ENCODE results near the gene OLIG1.

DNA sequence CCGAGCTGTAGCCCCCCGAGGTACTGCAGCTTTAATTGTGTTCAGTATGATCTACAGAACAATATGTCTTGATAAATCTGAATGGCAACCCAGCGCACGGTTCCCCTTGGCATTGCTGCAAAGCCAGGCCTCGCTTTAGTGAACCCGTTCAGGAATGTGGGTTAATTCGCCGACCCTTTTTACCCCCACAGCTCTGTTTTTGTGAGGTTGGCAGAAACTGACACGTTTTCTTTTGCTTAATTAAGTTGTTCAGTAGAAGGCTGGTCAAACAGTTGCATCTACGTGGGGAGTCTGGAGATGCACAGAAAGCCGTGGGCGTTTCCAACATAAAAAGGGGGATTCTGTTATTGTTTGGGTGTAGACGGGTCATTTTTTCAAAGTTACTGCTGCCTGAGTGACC is 43.2 kb downstream of the OLIG1 start:
- TF ChIP-seq NFYB (CRISPR knock-in tag; IDR thresholded peaks at IDR 0.05) (no peak), EZH2 (conservative IDR thresholded peaks at IDR 0.05; ENCODE audit: low read depth, low read length) (no peak), ZNF143 (CRISPR knock-in tag; IDR thresholded peaks at IDR 0.05) (no peak), ZFY (CRISPR knock-in tag; IDR thresholded peaks at IDR 0.05) (no peak), ZBTB21 (CRISPR knock-in tag; IDR thresholded peaks at IDR 0.05) (no peak)
- TF ChIP-seq, protein P1, sequence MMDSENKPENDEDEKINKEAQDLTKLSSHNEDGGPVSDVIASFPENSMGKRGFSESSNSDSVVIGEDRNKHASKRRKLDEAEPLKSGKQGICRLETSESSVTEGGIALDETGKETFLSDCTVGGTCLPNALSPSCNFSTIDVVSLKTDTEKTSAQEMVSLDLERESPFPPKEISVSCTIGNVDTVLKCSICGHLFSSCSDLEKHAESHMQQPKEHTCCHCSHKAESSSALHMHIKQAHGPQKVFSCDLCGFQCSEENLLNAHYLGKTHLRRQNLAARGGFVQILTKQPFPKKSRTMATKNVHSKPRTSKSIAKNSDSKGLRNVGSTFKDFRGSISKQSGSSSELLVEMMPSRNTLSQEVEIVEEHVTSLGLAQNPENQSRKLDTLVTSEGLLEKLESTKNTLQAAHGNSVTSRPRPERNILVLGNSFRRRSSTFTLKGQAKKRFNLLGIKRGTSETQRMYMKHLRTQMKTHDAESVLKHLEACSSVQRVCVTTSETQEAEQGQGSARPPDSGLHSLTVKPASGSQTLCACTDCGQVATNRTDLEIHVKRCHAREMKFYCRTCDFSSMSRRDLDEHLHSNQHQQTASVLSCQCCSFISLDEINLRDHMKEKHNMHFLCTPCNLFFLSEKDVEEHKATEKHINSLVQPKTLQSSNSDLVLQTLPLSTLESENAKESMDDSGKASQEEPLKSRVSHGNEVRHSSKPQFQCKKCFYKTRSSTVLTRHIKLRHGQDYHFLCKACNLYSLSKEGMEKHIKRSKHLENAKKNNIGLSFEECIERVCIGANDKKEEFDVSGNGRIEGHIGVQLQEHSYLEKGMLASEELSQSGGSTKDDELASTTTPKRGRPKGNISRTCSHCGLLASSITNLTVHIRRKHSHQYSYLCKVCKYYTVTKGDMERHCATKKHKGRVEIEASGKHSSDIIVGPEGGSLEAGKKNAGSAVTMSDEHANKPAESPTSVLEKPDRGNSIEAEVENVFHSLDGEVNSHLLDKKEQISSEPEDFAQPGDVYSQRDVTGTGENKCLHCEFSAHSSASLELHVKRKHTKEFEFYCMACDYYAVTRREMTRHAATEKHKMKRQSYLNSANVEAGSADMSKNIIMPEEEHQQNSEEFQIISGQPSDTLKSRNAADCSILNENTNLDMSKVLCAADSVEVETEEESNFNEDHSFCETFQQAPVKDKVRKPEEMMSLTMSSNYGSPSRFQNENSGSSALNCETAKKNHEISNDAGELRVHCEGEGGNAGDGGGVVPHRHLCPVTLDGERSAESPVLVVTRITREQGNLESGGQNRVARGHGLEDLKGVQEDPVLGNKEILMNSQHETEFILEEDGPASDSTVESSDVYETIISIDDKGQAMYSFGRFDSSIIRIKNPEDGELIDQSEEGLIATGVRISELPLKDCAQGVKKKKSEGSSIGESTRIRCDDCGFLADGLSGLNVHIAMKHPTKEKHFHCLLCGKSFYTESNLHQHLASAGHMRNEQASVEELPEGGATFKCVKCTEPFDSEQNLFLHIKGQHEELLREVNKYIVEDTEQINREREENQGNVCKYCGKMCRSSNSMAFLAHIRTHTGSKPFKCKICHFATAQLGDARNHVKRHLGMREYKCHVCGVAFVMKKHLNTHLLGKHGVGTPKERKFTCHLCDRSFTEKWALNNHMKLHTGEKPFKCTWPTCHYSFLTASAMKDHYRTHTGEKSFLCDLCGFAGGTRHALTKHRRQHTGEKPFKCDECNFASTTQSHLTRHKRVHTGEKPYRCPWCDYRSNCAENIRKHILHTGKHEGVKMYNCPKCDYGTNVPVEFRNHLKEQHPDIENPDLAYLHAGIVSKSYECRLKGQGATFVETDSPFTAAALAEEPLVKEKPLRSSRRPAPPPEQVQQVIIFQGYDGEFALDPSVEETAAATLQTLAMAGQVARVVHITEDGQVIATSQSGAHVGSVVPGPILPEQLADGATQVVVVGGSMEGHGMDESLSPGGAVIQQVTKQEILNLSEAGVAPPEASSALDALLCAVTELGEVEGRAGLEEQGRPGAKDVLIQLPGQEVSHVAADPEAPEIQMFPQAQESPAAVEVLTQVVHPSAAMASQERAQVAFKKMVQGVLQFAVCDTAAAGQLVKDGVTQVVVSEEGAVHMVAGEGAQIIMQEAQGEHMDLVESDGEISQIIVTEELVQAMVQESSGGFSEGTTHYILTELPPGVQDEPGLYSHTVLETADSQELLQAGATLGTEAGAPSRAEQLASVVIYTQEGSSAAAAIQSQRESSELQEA (CRISPR knock-in tag; IDR thresholded peaks at IDR 0.05; ENCODE audit: not compliant biosample characterization), result no peak

Data from HepG2 (cell line).